OCI-M2 (cell line): ENCODE results near the gene TMEM30A.

ENCODE experiments used
- DNase-seq: peaks from one replicate; lab custom pipeline; 2025; ENCODE audit not compliant: unreplicated experiment; lab: John Stamatoyannopoulos, UW

Gene TMEM30A

DNA sequence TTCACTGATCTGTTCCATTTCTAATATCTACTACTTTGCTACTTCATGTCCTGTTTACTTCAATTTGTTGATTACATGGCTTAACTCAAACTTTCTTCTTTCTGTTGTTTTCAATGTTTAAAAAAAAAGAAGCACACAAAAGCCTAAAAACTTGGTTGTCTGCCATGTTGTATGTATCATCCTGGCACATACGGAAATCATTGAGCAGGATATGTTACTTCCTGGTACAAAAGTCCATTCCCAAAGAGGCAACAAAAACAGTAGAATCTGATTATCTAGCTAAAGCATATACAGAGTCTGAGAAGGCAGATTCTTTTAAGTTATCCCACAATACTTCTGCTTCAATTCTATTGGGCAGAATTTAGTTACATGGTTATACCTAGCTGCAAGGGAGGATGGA, 64.2 kb downstream of the TMEM30A start:
- DNase-seq: no peak

DNA sequence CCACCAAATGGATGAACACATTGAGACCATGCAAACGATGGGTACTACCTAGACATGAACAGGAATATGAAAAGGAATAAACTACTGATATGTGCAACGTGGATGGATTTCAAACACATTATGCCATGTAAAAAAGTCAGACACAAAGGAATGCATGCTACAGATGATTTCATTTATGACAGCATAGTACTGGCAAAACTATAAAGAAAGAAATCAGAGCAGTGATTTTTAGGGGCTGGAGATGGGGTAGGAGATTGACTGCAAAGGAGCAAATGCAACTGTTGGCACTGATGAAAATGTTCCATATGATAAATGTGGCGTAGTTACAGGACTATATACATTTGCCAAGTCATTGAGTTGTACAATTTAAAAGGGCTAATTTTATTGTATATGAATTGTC, 65.3 kb downstream of the TMEM30A start:
- no peak for DNase-seq

DNA sequence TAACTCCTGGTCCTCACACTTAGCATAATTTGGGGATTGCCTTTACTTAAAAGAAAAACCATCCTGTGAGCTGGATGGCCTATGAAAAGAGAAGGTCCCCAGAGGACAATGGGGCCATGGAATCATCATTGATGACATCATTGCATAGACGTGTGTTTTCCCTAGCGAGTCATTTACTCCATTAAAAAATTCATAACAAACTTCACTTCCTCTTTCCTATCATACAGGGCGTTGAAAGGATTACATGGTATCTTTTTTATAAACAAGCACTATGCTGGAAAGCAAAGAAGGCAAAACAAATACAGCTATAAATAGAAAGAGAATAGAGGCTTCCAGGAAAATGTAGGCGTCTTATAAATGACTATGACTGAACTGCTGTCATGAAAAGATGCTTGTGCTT, 67.4 kb downstream of the TMEM30A start:
- DNase-seq: no peak

DNA sequence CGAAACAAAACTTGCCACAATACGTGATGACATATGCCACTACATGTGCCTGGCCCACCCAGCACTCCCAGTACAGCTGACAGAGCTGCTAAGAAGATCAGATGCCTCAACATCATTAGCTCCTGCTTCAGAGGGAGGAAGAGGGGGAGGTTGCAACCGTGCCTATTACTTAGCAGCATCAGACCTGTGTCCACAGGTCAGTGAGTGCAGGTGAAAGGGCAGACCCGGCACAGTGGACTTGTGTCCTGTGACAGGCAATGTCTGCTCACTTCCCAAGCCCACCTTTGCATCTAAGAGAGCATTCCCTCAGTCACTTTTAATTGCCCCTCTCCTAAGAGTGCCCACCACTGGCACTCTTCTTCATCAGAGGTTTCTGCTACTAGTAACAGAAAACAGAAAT, 69.3 kb downstream of the TMEM30A start:
- DNase-seq: no peak

DNA sequence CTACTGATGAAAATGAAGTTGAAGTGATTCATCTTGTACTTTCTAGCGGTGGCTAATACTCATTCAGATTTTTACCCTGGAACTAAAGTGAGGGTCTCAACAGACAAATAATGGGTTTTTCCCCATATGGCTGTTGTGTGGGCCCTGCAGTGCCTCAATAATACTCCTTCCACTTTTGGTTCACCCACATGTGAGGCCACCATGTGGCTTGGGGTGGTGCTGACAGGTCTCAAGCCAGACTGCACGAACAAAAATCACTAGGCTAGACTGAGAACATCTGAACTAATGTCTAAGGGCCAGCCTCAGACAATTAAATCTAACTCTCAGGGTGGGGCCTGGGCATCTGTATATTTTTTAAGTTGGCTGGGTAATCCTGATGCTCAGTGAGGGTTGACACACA, 70.9 kb downstream of the TMEM30A start:
- no peak for DNase-seq

DNA sequence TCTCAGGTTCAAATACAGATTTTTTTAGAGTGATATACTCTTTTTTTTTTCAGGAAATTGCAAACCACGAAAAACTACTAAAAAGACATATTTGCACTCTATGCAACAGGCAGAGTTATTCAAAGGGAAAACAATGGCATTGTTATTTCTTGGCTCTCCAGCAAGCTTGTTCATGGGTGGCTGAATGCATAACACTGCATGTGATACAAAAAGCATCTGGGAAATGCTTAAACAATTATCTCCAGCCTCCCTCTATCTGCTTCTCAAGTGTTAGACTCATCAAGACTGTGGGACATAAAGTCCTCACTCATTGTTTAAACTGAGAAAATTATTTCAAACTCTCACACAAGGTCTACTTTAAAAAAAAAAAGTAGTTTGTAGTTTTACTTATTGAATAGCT, 71.5 kb downstream of the TMEM30A start:
- DNase-seq: no peak

DNA sequence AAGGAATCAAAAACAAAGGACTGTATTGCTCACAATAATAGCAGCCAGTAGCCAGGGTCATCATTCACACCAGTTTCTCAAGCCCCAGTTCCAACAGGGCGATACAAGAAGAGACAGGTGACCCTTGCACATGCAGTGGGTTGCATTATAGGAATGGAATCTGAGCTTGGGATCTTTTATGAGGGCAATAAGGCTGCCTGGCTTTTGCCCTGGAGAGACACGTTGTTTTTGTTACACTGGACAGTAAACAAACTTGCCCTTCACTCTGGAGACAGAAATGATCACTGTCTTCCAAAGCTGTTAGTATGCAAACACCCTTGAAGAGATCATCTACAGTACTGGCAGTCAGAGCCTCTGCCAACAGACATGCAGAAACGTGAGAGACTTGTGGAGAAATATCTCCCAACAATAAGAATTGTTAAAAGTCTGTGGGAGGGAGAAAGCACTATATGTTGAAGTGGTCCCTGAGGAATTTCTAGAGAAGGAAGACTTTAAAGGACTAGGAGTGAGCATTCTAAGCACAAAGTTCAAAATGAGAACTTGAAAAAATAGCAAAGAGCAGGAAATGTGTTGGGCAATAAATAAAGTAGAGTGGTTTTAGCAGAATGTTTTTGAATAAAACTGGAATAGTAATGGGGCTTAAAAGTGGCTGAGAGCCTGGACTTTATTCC, 72.5 kb downstream of the TMEM30A start:
- no peak for DNase-seq

GRCh38 chr6:75210885-75211739, 73.5 kb downstream of the TMEM30A start:
- no peak for DNase-seq

GRCh38 chr6:75209184-75209723, 75.3 kb downstream of the TMEM30A start:
- DNase-seq: no peak

- DNase-seq: peak; percentile 44
Observed at GRCh38 chr6:75208298-75209183, 76.1 kb downstream of the TMEM30A start.

DNA sequence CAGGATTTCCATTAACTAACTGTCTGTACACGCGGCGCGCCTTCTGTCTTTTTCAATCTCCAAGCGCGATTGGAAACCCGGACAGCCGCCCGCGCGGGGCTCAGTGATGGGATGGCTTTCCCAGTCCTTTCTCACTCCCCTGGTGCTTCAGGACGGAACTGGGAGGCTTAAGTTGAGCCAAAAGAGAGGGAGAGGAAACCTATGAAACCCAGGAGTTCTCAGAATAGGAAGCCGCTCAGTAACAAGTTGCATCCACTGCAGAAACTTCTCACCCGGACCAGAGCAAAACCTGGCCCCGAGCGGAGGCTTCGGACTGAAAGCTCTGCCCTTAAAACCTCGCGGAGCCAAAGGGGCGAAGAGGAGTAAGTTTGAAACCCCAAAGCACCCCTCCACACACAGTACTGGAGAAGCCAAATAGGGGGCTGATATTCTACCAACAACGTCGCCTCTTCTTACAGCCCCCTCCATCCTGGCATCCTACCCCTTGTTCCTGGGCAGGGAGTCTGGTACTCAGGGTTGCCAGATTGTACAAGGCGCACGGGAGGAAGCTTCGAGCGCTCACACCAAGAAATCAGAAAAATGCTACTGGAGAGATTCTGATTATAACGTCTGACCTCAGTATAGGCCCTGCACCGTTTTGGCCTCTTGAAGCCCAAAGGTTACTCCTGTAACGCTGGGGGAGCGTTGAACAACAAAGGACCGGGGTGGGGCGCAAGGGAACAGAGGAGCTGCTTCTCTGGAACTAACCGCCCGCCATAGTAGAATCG, 77.8 kb downstream of the TMEM30A start:
- no peak for DNase-seq

DNA sequence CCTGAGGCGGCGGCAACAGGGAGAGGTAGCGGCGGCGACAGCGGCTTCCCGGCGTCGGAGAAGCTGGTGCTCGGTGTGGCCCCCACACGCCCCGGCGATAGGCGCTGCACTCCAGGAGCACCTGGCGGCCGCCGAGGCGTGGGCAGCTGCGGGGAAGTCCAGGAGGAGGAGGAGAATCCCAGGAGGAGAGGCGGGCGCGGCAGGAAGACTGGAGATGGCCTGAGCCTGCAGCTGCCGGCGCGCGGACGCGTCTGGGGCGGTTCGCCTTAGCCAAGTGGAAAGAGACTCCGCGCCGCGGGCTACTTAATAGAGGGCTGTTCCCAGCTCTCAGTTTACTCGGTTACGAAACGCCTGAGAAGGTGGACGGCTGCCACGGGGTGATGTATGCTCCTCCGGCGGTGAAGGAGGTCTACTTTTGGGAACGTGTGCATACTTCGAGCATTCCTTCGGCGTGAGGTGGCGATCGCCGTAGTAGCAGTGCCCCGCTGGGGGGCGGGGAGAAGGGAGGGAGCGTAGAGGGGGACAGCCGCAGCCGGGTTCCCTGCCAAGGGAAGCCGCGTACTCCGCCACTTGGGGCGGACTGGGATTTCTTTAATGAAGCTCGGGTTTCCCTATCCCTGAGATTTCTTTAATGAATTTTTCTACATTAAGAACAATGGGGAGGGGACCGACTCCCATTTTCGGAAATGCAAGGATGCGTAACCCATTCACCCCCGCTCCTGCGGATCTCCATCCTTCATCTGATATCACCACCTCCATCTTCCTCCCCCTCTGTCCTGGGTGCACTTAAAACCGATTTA, 78.6 kb downstream of the TMEM30A start, which contains the start of gene COL12A1:
COL12A1 (minus strand) TSS at position 278 of the 800 bp plus-strand sequence. CDS start 3,261 bp downstream, outside the sequence.
- no peak for DNase-seq

DNA sequence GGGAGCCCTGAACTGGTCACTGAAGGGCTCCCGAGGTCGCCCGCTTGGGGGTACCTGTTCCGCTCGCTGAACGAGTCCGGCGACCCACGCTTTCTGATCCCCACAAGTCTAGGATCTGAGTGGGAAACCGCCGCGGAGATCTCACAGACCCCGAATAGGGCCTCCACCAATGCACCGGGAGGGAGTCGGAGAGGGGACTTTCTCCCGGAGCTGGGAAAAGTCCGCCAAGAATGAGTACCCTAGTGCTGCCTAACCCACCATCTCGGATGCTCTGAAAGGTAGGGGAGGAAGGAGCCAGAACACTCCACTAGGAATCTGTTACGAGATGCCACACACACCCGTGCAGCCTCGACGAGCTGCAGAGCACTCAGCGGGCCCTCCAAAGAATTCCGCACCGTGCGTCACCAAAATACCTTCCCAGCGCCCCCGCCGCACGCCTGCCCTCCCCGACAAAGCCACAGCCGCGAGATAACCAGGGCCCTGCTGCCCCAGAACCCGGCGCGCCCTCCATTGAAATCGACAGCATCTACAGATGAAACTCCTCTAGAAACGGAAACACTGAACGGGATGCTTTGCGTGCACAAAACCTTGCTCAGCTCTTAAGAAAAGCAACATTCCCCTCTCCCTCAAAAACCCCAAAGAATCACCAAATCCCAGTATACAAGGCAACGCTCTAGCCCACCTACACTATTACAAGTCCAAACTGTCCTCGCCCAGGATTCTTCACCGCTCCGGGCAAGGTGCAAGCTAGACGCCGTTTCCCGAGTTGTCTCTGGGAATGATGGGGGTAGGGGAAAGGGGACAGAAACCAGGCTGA, 79.4 kb downstream of the TMEM30A start:
- DNase-seq: no peak

DNA sequence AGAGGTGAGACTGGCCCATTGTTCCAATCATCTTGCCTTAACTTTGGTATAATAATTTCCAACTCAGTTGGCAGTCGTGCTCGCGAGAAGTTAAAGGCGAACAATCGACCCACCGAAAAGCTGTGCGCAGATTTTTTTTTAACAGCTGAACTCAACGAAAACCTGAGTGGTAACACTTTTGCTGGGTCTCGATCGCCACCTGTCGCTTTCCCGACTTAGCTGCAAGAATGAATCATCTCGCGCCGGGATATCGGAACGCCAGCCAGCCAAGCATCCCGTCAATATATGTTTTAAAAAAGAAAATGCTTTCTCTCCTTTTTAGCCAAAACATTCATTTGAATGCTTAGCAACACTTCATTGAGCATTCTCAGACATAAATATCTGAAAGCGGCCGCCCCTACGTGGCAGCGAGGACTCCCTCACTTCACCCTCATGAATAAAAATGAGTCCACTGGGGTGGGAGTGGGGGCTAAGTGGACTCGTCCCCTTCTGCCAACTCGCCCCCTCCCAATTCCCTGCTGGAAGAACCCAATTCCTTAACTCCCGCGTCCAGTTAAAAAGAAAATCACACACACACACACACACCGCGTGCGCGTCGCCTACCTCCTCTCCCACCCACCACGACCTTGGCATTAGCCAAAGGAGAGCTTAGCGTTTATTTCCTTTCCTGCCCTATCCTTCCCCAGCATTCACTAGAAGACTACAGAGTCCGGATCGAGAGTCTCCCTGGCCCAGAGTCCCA, 80.2 kb downstream of the TMEM30A start:
- no peak for DNase-seq

DNA sequence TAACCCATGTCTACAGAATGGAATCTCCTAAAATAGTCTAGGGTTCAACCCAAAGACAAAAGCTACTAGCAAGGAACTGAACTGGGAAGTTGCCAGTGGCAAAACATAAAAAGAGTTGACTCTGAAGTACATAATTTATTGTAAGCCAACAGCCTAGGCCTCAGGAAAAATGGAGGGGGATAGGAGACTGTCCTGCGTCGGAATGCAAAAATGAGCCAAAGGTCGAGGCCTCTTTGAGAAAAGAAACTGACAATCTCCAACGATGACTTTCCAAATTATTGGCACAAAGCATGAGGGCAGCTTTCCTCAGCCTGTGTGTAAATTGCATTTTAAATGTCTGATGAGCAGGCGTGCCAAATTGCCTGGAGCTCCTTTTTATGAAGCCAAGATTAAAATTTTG, 80.9 kb downstream of the TMEM30A start:
- no peak for DNase-seq
